HG03045 (cell line): Measurements from ENCODE around the gene SMIM32.

ENCODE experiments used
- ATAC-seq: cut with Tn5 transposase; IDR thresholded peaks from one replicate; pipeline ENCODE4 v1.9.1; 2021; ENCODE audit warnings: mild to moderate bottlenecking, moderate library complexity; ENCODE audit not compliant: unreplicated experiment

SMIM32 gene

GRCh38 chr5:136190091-136190720 lies 2.8 kb downstream of the SMIM32 start:
- ATAC-seq = no peak

- ATAC-seq = no peak
These were observed 4.1 kb downstream of the SMIM32 start for GRCh38 chr5:136188859-136189258.

GRCh38 chr5:136186796-136187195 lies 6.2 kb downstream of the SMIM32 start:
- ATAC-seq = no peak

GRCh38 chr5:136185974-136186665 lies 6.8 kb downstream of the SMIM32 start:
- ATAC-seq = no peak

GRCh38 chr5:136182618-136183017 lies 10.3 kb downstream of the SMIM32 start:
- ATAC-seq = no peak

GRCh38 chr5:136174021-136174659 lies 18.8 kb downstream of the SMIM32 start:
- ATAC-seq = no peak

GRCh38 chr5:136169218-136169617 lies 23.7 kb downstream of the SMIM32 start:
- ATAC-seq = no peak

GRCh38 chr5:136166909-136167308 lies 26.1 kb downstream of the SMIM32 start:
- no peak for ATAC-seq

GRCh38 chr5:136164226-136164625 lies 28.7 kb downstream of the SMIM32 start:
- peak; percentile 63 for ATAC-seq

GRCh38 chr5:136162008-136162407 lies 31.0 kb downstream of the SMIM32 start:
- ATAC-seq = no peak

GRCh38 chr5:136159457-136159856 lies 33.5 kb downstream of the SMIM32 start:
- ATAC-seq = no peak

- no peak for ATAC-seq
These were observed 35.4 kb downstream of the SMIM32 start for GRCh38 chr5:136157514-136157913.

- ATAC-seq = no peak
These were observed 37.2 kb downstream of the SMIM32 start for GRCh38 chr5:136155761-136156160.

GRCh38 chr5:136155078-136155477 lies 37.9 kb downstream of the SMIM32 start:
- no peak for ATAC-seq

GRCh38 chr5:136153581-136154236 lies 39.3 kb downstream of the SMIM32 start:
- no peak for ATAC-seq

GRCh38 chr5:136149891-136150290 lies 43.1 kb downstream of the SMIM32 start:
- ATAC-seq = no peak

GRCh38 chr5:136147632-136148031 lies 45.3 kb downstream of the SMIM32 start:
- ATAC-seq = no peak

- ATAC-seq = no peak
These were observed 46.8 kb downstream of the SMIM32 start for GRCh38 chr5:136146201-136146600.

GRCh38 chr5:136145030-136145429 lies 47.9 kb downstream of the SMIM32 start:
- peak; percentile 59 for ATAC-seq

GRCh38 chr5:136143763-136144162 lies 49.2 kb downstream of the SMIM32 start:
- no peak for ATAC-seq

- no peak for ATAC-seq
These were observed 49.6 kb downstream of the SMIM32 start for GRCh38 chr5:136143312-136143711.

- peak; percentile 76 for ATAC-seq
These were observed 51.4 kb downstream of the SMIM32 start for GRCh38 chr5:136141561-136141960.
